ENCODE data around the gene ANKRD1. TPM values are rescaled to one million over a fixed set of nuclear protein-coding genes. Genes with fewer than 3 reads are reported as not detected.
"Not testable (repeated sequence)": the region's sequence is repeated elsewhere in the genome, so short reads cannot be mapped to it uniquely, and the experiment has no call there.

ANKRD1 gene
- total and polyA plus RNA-seq, 2 donors (not counting 1 experiment from before 2014, with no cell fraction given), result under 0.01 to 13.1 TPM

DNA sequence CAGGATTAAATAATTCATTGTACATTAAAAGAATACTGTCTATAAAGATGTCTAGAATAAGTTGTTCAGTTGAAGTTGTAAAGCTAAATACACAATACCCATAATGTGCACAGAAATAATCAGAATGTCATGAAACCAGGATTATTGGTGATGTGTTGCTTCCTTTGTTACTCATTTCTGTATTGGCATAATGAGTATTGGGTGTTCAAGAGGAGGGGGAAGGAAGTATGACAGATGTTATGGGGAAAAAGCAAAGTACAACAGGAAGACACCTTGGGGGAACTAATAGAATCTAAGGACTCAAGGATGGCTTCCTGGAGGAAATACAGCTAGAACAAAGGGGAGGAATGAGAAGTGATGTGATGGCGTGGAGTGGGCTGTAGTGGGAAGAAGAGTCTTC is 15.0 kb downstream of the ANKRD1 start:
- Histone ChIP-seq H3K36me3 (ENCODE audit: control insufficient read depth, insufficient read depth, low read length) (no peaks in the 10 kb centered on the region), H3K27ac (ENCODE audit: insufficient read depth, low read length) (no peak overlapping the region), H3K79me2 (ENCODE audit: control insufficient read depth, insufficient read depth, low read length) (no peaks in the 10 kb centered on the region), H3K9me3 (ENCODE audit: control insufficient read depth, insufficient read depth, low read depth, low read length) (no peaks in the 10 kb centered on the region), H4K20me1 (ENCODE audit: control insufficient read depth, extremely low read depth, insufficient read depth, low read length) (no peaks in the 10 kb centered on the region), H3K4me1 (ENCODE audit: control insufficient read depth, extremely low read depth, insufficient read depth, low read length) (no peaks in the 10 kb centered on the region), H3K4me2 (ENCODE audit: extremely low read depth, insufficient read depth, low read length) (no peak overlapping the region), H3K27me3 (ENCODE audit: control insufficient read depth, insufficient read depth, low read length) (no peaks in the 10 kb centered on the region), H2AFZ (ENCODE audit: low read length) (no peak overlapping the region), H3K4me3 (replicated peaks in 1 of 4; ENCODE audit: control extremely low read depth in 1 of 4, insufficient read depth in 1 of 4, low read depth in 3 of 4, low read length in 4 of 4) (no peak overlapping the region), H3K9ac (ENCODE audit: insufficient read depth, low read length) (no peak overlapping the region)
- TF ChIP-seq, protein P1, sequence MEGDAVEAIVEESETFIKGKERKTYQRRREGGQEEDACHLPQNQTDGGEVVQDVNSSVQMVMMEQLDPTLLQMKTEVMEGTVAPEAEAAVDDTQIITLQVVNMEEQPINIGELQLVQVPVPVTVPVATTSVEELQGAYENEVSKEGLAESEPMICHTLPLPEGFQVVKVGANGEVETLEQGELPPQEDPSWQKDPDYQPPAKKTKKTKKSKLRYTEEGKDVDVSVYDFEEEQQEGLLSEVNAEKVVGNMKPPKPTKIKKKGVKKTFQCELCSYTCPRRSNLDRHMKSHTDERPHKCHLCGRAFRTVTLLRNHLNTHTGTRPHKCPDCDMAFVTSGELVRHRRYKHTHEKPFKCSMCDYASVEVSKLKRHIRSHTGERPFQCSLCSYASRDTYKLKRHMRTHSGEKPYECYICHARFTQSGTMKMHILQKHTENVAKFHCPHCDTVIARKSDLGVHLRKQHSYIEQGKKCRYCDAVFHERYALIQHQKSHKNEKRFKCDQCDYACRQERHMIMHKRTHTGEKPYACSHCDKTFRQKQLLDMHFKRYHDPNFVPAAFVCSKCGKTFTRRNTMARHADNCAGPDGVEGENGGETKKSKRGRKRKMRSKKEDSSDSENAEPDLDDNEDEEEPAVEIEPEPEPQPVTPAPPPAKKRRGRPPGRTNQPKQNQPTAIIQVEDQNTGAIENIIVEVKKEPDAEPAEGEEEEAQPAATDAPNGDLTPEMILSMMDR (conservative IDR thresholded peaks at IDR 0.05 in 1 of 2, IDR thresholded peaks at IDR 0.05 in 1 of 2; ENCODE audit: low read depth in 1 of 2, low read length in 2 of 2), result no peak
- TF ChIP-seq EZH2 (IDR thresholded peaks at IDR 0.05; ENCODE audit: low read length, missing control alignments), result no peak
- DNase-seq (ENCODE audit: low read depth in 2 of 2), result no peak

DNA sequence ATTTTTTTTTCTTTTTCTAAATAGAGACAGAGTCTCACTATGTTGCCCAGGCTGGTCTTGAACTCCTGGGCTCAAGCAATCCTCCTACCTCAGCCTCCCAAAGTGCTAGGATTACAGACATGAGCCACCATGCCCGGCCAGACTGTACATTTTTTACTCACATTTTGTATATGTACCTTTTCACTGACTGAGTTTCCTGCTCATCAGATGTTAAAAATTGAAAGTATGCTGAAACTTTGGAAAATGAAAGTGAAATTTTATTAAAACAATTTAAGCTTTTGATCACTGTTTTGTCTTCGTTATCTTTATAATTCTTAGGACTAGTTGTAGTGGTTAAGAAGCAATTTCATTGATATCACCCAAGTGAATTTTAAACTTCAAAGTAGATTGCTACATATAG is 24.0 kb downstream of the ANKRD1 start:
- H3K4me3 ChIP-seq (replicated peaks in 1 of 4; ENCODE audit: control extremely low read depth in 1 of 4, insufficient read depth in 1 of 4, low read depth in 3 of 4, low read length in 4 of 4); H3K79me2 ChIP-seq (ENCODE audit: control insufficient read depth, insufficient read depth, low read length); H4K20me1 ChIP-seq (ENCODE audit: control insufficient read depth, extremely low read depth, insufficient read depth, low read length); H3K27ac ChIP-seq (ENCODE audit: insufficient read depth, low read length); H3K9me3 ChIP-seq (ENCODE audit: control insufficient read depth, insufficient read depth, low read depth, low read length); H3K36me3 ChIP-seq (ENCODE audit: control insufficient read depth, insufficient read depth, low read length); H3K4me1 ChIP-seq (ENCODE audit: control insufficient read depth, extremely low read depth, insufficient read depth, low read length); DNase-seq (ENCODE audit: low read depth in 2 of 2); H2AFZ ChIP-seq (ENCODE audit: low read length); H3K27me3 ChIP-seq (ENCODE audit: control insufficient read depth, insufficient read depth, low read length); H3K4me2 ChIP-seq (ENCODE audit: extremely low read depth, insufficient read depth, low read length); H3K9ac ChIP-seq (ENCODE audit: insufficient read depth, low read length): not testable (repeated sequence)

DNA sequence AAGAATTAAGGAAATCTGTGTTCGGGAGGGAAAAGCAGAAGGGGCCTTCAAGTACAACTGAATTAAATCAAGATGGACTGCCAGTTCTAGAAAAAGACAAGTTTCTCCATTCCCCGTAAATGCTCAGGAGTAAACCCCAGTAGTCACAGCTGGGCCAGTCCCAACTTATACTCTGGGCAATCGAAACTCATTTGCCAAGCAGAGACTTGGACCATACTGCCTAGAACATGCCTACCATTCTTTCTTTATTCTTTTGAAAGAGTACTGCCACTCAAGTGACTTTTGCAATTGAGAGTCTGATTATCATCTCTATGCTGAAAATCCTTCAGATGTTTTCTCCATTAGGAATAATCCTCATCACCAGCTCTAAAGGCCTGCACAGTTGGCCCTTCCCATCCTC is 27.7 kb downstream of the ANKRD1 start:
- Histone ChIP-seq H3K27me3 (ENCODE audit: control insufficient read depth, insufficient read depth, low read length) (no peaks in the 10 kb centered on the region), H3K9me3 (ENCODE audit: control insufficient read depth, insufficient read depth, low read depth, low read length) (no peaks in the 10 kb centered on the region), H3K36me3 (ENCODE audit: control insufficient read depth, insufficient read depth, low read length) (peaks cover 2% of the 10 kb centered on the region), H2AFZ (ENCODE audit: low read length) (no peak overlapping the region), H3K79me2 (ENCODE audit: control insufficient read depth, insufficient read depth, low read length) (no peaks in the 10 kb centered on the region), H3K27ac (ENCODE audit: insufficient read depth, low read length) (no peak overlapping the region), H4K20me1 (ENCODE audit: control insufficient read depth, extremely low read depth, insufficient read depth, low read length) (no peaks in the 10 kb centered on the region), H3K4me1 (ENCODE audit: control insufficient read depth, extremely low read depth, insufficient read depth, low read length) (peaks cover 4% of the 10 kb centered on the region), H3K4me2 (ENCODE audit: extremely low read depth, insufficient read depth, low read length) (no peak overlapping the region), H3K4me3 (replicated peaks in 1 of 4; ENCODE audit: control extremely low read depth in 1 of 4, insufficient read depth in 1 of 4, low read depth in 3 of 4, low read length in 4 of 4) (no peak overlapping the region), H3K9ac (ENCODE audit: insufficient read depth, low read length) (no peak overlapping the region)
- TF ChIP-seq, protein P1 (conservative IDR thresholded peaks at IDR 0.05 in 1 of 2, IDR thresholded peaks at IDR 0.05 in 1 of 2; ENCODE audit: low read depth in 1 of 2, low read length in 2 of 2), result no peak
- TF ChIP-seq EZH2 (IDR thresholded peaks at IDR 0.05; ENCODE audit: low read length, missing control alignments), result no peak
- no peak for DNase-seq (ENCODE audit: low read depth in 2 of 2)

Data from fibroblast of lung (primary cell).